OCI-LY1 (cell line): Measurements from ENCODE around the gene PGRMC2.

ENCODE experiments used
- H2AFZ ChIP-seq: fragments of 200-600 bp; sonication (generic), shearing (Covaris generic); 2 replicates; pipeline ENCODE4 v1.6.0; 2014; ENCODE audit warnings: antibody characterized with exemption, mild to moderate bottlenecking, low read length
- H3F3A ChIP-seq: fragments of 200-600 bp; sonication (generic), shearing (Covaris generic); 2 replicates; pipeline ENCODE4 v1.6.0; 2014; ENCODE audit warnings: mild to moderate bottlenecking, antibody characterized with exemption, low read length, moderate library complexity; ENCODE audit not compliant: insufficient read depth
- H3K27ac ChIP-seq: fragments of 200-600 bp; sonication (generic); 2 replicates; pipeline ENCODE4 v1.5.1; 2014; ENCODE audit warnings: low read length, mixed run types, mild to moderate bottlenecking, low read depth; ENCODE audit not compliant: poor library complexity, severe bottlenecking
- H3K27me3 ChIP-seq: fragments of 200-600 bp; sonication (generic); 2 replicates; pipeline ENCODE4 v1.6.0; 2014; ENCODE audit warnings: antibody characterized with exemption, mild to moderate bottlenecking, low read length, moderate library complexity; ENCODE audit not compliant: insufficient read depth
- H3K36me3 ChIP-seq: fragments of 200-600 bp; sonication (generic); 2 replicates; pipeline ENCODE4 v1.6.1; 2014; ENCODE audit warnings: mild to moderate bottlenecking, antibody characterized with exemption, low read length, moderate library complexity, mixed read lengths; ENCODE audit not compliant: insufficient read depth
- H3K4me1 ChIP-seq: fragments of 200-600 bp; sonication (generic); 2 replicates; pipeline ENCODE4 v1.5.1; 2014; ENCODE audit warnings: mild to moderate bottlenecking, low read length, moderate library complexity; ENCODE audit not compliant: insufficient read depth, severe bottlenecking
- H3K4me2 ChIP-seq: fragments of 200-600 bp; sonication (generic), shearing (Covaris generic); 2 replicates; pipeline ENCODE4 v1.6.1; 2014; ENCODE audit warnings: low read length
- H3K4me3 ChIP-seq: fragments of 200-600 bp; sonication (generic); 2 replicates; pipeline ENCODE4 v1.5.1; 2014; ENCODE audit warnings: low read length, low read depth, mild to moderate bottlenecking, mixed read lengths; ENCODE audit not compliant: poor library complexity, severe bottlenecking
- H3K79me2 ChIP-seq: fragments of 200-600 bp; shearing (Covaris generic); 2 replicates; pipeline ENCODE4 v1.6.1; 2016; ENCODE audit warnings: mixed run types, low read length, mixed read lengths; ENCODE audit not compliant: insufficient read depth
- H3K9ac ChIP-seq: fragments of 200-600 bp; sonication (generic), shearing (Covaris generic); 2 replicates; pipeline ENCODE4 v1.6.1; 2014; ENCODE audit warnings: mild to moderate bottlenecking, low read length, mixed read lengths
- H3K9me2 ChIP-seq: fragments of 200-600 bp; sonication (generic), shearing (Covaris generic); 2 replicates; pipeline ENCODE4 v1.6.1; 2014; ENCODE audit warnings: low read depth, mild to moderate bottlenecking, low read length, mixed read lengths
- H3K9me3 ChIP-seq: fragments of 200-600 bp; shearing (Covaris generic); 2 replicates; pipeline ENCODE4 v1.6.1; 2014; ENCODE audit warnings: low read length, mixed read lengths
- H4K20me1 ChIP-seq: fragments of 200-600 bp; sonication (generic), shearing (Covaris generic); 2 replicates; pipeline ENCODE4 v1.6.0; 2016; ENCODE audit warnings: mild to moderate bottlenecking, low read length; ENCODE audit not compliant: insufficient read depth
- EZH2 ChIP-seq: fragments of 200-600 bp; sonication (generic), shearing (Covaris generic); IDR thresholded peaks from 2 replicates; pipeline ENCODE4 v1.8.0; 2017; ENCODE audit warnings: borderline replicate concordance, mixed run types, mild to moderate bottlenecking, antibody characterized with exemption, low read length, moderate library complexity, mixed read lengths
- TF ChIP-seq, protein P1 (sequence below): fragments of 200-600 bp; sonication (generic), shearing (Covaris generic); IDR thresholded peaks from 2 replicates; pipeline ENCODE4 v1.5.1; 2017; ENCODE audit warnings: mild to moderate bottlenecking, antibody characterized with exemption, low read length, moderate library complexity, mixed read lengths

Gene PGRMC2

DNA sequence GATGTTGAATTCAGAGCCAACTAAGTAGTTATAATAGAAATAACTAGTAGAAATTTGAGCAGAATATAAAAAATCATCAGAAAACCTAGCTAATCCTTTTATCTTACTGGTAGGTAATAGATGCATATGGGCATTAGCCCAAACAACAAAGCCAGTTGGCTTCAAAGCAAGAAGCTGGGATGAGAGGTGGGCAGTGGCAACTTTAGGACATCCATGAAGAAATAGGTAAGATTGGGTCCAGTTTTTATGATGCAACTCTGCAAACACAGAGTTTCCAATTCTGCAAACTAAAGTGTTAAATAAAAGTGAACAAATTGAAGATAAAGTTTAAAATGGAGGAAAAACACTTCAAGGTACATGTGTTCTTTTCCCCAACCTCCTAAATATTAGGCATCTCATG lies 5.1 kb downstream of the PGRMC2 start:
- Histone ChIP-seq H3K9me3 (0 out of 2 replicates have a peak, but pooled peaks cover 2% of the 10 kb centered on the region), H3K27ac (no peak overlapping the region), H3K4me1 (peaks cover 18% of the 10 kb centered on the region), H3K27me3 (no peaks in the 10 kb centered on the region), H4K20me1 (peaks cover 3% of the 10 kb centered on the region; the same call in 1 of the 2 replicates), H3K4me2 (no peak overlapping the region), H3K79me2 (peaks cover 91% of the 10 kb centered on the region), H3K9ac (no peak overlapping the region), H3F3A (no peaks in the 10 kb centered on the region), H3K36me3 (peaks cover 60% of the 10 kb centered on the region), H2AFZ (no peak overlapping the region), H3K9me2 (no peaks in the 10 kb centered on the region), H3K4me3 (no peak overlapping the region)
- TF ChIP-seq EZH2: no peak
- TF ChIP-seq, protein P1, sequence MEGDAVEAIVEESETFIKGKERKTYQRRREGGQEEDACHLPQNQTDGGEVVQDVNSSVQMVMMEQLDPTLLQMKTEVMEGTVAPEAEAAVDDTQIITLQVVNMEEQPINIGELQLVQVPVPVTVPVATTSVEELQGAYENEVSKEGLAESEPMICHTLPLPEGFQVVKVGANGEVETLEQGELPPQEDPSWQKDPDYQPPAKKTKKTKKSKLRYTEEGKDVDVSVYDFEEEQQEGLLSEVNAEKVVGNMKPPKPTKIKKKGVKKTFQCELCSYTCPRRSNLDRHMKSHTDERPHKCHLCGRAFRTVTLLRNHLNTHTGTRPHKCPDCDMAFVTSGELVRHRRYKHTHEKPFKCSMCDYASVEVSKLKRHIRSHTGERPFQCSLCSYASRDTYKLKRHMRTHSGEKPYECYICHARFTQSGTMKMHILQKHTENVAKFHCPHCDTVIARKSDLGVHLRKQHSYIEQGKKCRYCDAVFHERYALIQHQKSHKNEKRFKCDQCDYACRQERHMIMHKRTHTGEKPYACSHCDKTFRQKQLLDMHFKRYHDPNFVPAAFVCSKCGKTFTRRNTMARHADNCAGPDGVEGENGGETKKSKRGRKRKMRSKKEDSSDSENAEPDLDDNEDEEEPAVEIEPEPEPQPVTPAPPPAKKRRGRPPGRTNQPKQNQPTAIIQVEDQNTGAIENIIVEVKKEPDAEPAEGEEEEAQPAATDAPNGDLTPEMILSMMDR: no peak

DNA sequence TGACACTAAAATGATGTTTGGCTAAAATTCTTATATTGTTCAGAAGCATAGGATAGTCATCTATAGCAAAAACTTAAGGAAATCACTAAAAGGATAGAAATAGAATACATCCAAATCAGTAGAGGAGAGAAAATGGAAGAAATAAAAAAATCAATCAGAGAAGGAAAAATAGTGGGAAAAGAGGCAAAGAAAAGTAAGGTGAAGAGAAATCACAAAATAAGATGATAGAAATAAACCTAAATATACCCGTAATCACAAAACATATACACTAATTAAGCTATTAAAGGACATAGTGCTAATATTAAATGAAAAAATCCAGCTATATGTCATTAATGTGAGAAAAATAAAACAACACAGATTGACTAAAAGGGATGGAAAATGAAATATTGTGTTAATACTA lies 6.3 kb downstream of the PGRMC2 start:
- H3K9me3 ChIP-seq: 0 out of 2 replicates have a peak, but pooled peaks cover 2% of the 10 kb centered on the region
- no peaks in the 10 kb centered on the region for H3F3A ChIP-seq
- no peaks in the 10 kb centered on the region for H3K27me3 ChIP-seq
- no peak overlapping the region for H3K4me3 ChIP-seq
- H3K9me2 ChIP-seq: no peaks in the 10 kb centered on the region
- TF ChIP-seq, protein P1: no peak
- no peak for TF ChIP-seq EZH2
- no peak overlapping the region for H3K4me2 ChIP-seq
- peaks cover 62% of the 10 kb centered on the region for H3K36me3 ChIP-seq
- no peak overlapping the region for H3K9ac ChIP-seq
- H3K4me1 ChIP-seq: peaks cover 17% of the 10 kb centered on the region
- peaks cover 3% of the 10 kb centered on the region; the same call in 1 of the 2 replicates for H4K20me1 ChIP-seq
- no peak overlapping the region for H3K27ac ChIP-seq
- H3K79me2 ChIP-seq: peaks cover 93% of the 10 kb centered on the region
- no peak overlapping the region for H2AFZ ChIP-seq

GRCh38 chr4:128279624-128280225 lies 7.9 kb downstream of the PGRMC2 start:
- Histone ChIP-seq H3K9me3 (0 out of 2 replicates have a peak, but pooled peaks cover 2% of the 10 kb centered on the region), H2AFZ (no peak overlapping the region), H3K79me2 (peaks cover 80% of the 10 kb centered on the region), H3K27me3 (no peaks in the 10 kb centered on the region), H3K4me2 (no peak overlapping the region), H3K9ac (no peak overlapping the region), H3K4me1 (peaks cover 1% of the 10 kb centered on the region), H4K20me1 (no peaks in the 10 kb centered on the region), H3K36me3 (peaks cover 54% of the 10 kb centered on the region), H3K4me3 (no peak overlapping the region), H3K27ac (no peak overlapping the region), H3K9me2 (no peaks in the 10 kb centered on the region), H3F3A (no peaks in the 10 kb centered on the region)
- TF ChIP-seq EZH2: no peak
- TF ChIP-seq, protein P1: no peak
